SK-N-DZ (cell line): ENCODE measurements around the gene GNG11.

Experiments used
- DNase-seq: peaks from one replicate; pipeline ENCODE4 v3.0.0-alpha.2; 2015; ENCODE audit warnings: low spot score
- small RNA-seq, 2 experiments: library from RNA; depleted of rRNA; stranded (forward); fragments of <200 nt; gene quantifications; one replicate each; pipeline ENCODE3, GENCODE V24; 2014

The GNG11 gene

GRCh38 chr7:93945756-93946535, 24.4 kb downstream of the GNG11 start:
- DNase-seq: no peak

GRCh38 chr7:93948106-93948505, 26.6 kb downstream of the GNG11 start:
- DNase-seq: no peak

GRCh38 chr7:93948873-93949272, 27.3 kb downstream of the GNG11 start:
- peak; percentile 31 for DNase-seq

- no peak for DNase-seq
Observed at GRCh38 chr7:93949423-93949822, 27.9 kb downstream of the GNG11 start.

GRCh38 chr7:93955304-93955703, 33.8 kb downstream of the GNG11 start:
- no peak for DNase-seq

- DNase-seq: no peak
Observed at GRCh38 chr7:93957767-93958166, 36.2 kb downstream of the GNG11 start.

- DNase-seq: peak; percentile 13
Observed at GRCh38 chr7:93958216-93958615, 36.7 kb downstream of the GNG11 start.

DNA sequence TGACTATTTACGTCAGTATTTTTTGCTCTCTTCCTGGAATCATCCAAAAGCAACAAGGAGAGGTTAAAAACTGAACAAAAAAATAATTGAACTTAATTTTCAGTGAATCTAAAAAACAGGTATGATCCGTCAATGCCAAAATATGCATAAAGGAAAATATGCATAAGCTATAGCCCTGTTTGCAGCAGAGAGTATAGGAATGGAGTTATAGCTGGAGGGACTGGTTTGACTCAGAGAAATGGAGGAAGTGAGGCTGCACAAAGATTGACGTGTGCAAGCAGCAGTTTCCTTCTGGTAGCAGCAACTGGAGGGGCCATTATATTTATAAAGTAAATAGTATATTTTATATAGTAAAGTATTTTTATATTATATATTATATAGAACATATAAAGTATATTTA, 37.1 kb downstream of the GNG11 start:
- no peak for DNase-seq

DNA sequence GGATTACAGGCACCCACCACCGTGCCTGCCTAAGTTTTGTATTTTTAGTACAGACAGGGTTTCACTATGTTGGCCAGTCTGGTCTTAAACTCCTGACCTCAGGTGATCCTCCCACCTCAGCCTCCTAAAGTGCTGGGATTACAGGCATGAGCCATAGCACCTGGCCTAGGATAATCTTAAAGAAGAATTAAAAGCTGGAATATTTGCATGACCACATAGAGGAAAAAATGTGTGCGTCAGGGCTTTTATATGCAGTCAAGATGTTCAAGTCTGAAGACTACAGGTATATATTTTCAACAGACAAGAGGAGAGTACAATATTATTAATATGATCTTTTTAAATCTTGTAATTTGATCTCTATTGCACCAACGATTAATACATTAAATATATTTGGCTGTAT, 39.5 kb downstream of the GNG11 start:
- DNase-seq: no peak

GRCh38 chr7:93964262-93964661, 42.7 kb downstream of the GNG11 start:
- no peak for DNase-seq

DNA sequence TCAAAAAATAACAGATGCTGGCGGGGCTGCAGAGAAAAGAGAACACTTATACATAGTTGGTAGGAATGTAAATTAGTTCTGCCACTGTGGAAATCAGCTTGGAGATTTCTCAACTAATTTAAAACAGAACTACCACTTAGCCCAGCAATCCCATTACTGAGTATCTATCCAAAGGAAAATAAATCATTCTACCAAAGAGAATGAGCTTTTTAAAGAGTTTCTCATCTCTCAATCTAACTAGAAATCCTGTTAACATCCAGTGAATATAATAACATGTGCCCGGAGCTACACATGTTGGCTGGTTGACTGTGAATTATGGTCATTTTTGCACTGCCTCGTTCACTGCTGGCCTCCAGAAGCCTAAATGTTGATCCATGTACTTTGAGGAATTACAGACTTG, 43.3 kb downstream of the GNG11 start:
- DNase-seq: peak; percentile 68

GRCh38 chr7:93968911-93969620, 47.5 kb downstream of the GNG11 start:
- no peak for DNase-seq

GRCh38 chr7:93972029-93972725, 50.6 kb downstream of the GNG11 start:
- DNase-seq: no peak

GRCh38 chr7:93973134-93973533, 51.6 kb downstream of the GNG11 start:
- no peak for DNase-seq

DNA sequence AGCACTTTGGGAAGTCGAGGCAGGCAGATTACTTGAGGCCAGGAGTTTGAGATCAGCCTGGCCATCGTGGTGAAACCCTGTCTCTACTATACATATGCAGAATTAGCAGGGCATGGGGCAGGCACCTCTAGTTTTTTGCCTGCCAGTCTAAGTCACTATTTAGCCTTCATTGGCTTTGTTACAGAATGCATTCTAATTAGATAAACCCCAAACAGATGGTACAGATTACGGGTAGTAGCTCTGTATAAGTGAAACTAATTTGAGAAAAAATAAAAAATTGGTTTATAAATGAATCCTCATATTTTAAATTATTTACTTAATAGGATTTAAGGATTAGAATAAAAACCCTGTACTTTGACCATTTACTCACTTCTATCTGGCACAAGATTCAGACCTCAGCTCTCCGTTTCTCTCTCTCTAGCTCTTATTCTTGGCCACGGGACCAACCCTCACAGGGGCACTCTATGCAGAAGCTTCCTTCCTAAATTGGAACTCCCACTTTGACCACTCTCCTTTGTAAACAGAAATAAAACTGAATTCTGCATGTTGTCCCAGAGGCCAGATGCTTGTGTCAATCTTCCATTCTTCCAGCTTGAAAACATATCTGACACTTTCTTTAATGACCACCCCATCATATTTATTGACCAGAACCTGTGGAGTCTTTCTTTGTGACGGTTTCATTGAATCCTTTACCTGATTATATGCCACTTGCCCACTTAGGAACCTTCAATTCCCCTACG, 55.8 kb downstream of the GNG11 start:
- no peak for DNase-seq

Small RNA genes within 50 kb of the gene (small RNA-seq; reads per million reads assigned to genes)
- gene AC002076.2: 0 reads per million in 2 experiments
